Esophagus (tissue), 2 donors: ENCODE results near the gene HEBP1. TPM values are rescaled to one million over a fixed set of nuclear protein-coding genes. Genes with fewer than 3 reads are reported as not detected.

Source experiments
- H3K27ac ChIP-seq, 2 donors: one replicate each; pipeline ENCODE4 v1.5.1; 2013; ENCODE audit warnings: low read depth in 2 of 2, mild to moderate bottlenecking in 2 of 2, inconsistent platforms in 1 of 2, low read length in 1 of 2, moderate library complexity in 1 of 2
- H3K27me3 ChIP-seq, 2 donors: one replicate each; pipeline ENCODE4 v1.6.1; 2013; ENCODE audit warnings: low read length in 2 of 2, control low read depth in 1 of 2, mild to moderate bottlenecking in 1 of 2; ENCODE audit not compliant: insufficient read depth in 2 of 2, control insufficient read depth in 1 of 2
- H3K36me3 ChIP-seq, 2 donors: one replicate each; pipeline ENCODE4 v1.6.1; 2013; ENCODE audit warnings: low read length in 1 of 2; ENCODE audit not compliant: control insufficient read depth in 2 of 2, insufficient read depth in 2 of 2
- H3K4me1 ChIP-seq, 2 donors: one replicate each; pipeline ENCODE4 v1.6.1; 2013; ENCODE audit warnings: low read length in 1 of 2; ENCODE audit not compliant: control insufficient read depth in 2 of 2, insufficient read depth in 2 of 2
- H3K4me3 ChIP-seq, 2 donors: one replicate each; pipeline ENCODE4 v1.5.1; 2013; ENCODE audit warnings: low read length in 2 of 2, mild to moderate bottlenecking in 2 of 2, low read depth in 1 of 2, moderate library complexity in 1 of 2
- H3K9me3 ChIP-seq, 2 donors: one replicate each; pipeline ENCODE4 v1.6.1; 2013; ENCODE audit warnings: mild to moderate bottlenecking in 2 of 2, low read depth in 1 of 2, low read length in 1 of 2, moderate library complexity in 1 of 2; ENCODE audit not compliant: control insufficient read depth in 2 of 2, insufficient read depth in 1 of 2
- WGBS, 2 donors: extraction: QIAGEN DNeasy Blood & Tissue Kit; methylation state at CpG; one replicate each; pipeline ENCODE4 v1.1.7; 2013; 5-methylcytosine and 5-hydroxymethylcytosine counted together
- polyA plus RNA-seq, 2 donors: library from polyadenylated mRNA; stranded (reverse); fragments of 200-250 nt; gene quantifications; one replicate each; pipeline ENCODE4 v1.2.3, GENCODE V29; 2013
- donor health status: healthy with polysubstance abuse.
- donor health status: Bipolar disorder and iron deficiency.

Gene HEBP1
- polyA plus RNA-seq, 2 donors: 28.6 to 39.1 TPM

GRCh38 chr12:12946686-12947355 lies 53.2 kb downstream of the HEBP1 start:
- Histone ChIP-seq H3K27ac (no peak overlapping the region), H3K36me3 (peaks cover 0 to 3% of the 10 kb centered on the region in 2 donors), H3K4me3 (no peak overlapping the region), H3K9me3 (no peaks in the 10 kb centered on the region), H3K4me1 (no peaks in the 10 kb centered on the region), H3K27me3 (no peaks in the 10 kb centered on the region)
- 76 to 85% methylated on average over 7 of the region's 7 CpGs for WGBS, 2 donors

GRCh38 chr12:12945591-12945990 lies 54.5 kb downstream of the HEBP1 start:
- H3K27ac ChIP-seq: no peak overlapping the region
- peaks cover 0 to 4% of the 10 kb centered on the region in 2 donors for H3K36me3 ChIP-seq
- H3K27me3 ChIP-seq: no peaks in the 10 kb centered on the region
- no peaks in the 10 kb centered on the region for H3K4me1 ChIP-seq
- no peaks in the 10 kb centered on the region for H3K9me3 ChIP-seq
- no peak overlapping the region for H3K4me3 ChIP-seq

GRCh38 chr12:12943586-12944260 lies 56.3 kb downstream of the HEBP1 start:
- no peaks in the 10 kb centered on the region for H3K27me3 ChIP-seq
- 87 to 93% methylated on average over 8 of the region's 8 CpGs for WGBS, 2 donors
- H3K4me3 ChIP-seq: no peak overlapping the region
- peaks cover 0 to 2% of the 10 kb centered on the region in 2 donors for H3K36me3 ChIP-seq
- no peak overlapping the region for H3K27ac ChIP-seq
- no peaks in the 10 kb centered on the region for H3K9me3 ChIP-seq
- H3K4me1 ChIP-seq: no peaks in the 10 kb centered on the region

GRCh38 chr12:12941450-12942350 lies 58.4 kb downstream of the HEBP1 start:
- no peaks in the 10 kb centered on the region for H3K27me3 ChIP-seq
- 93 to 95% methylated on average over 10 of the region's 10 CpGs for WGBS, 2 donors
- H3K4me1 ChIP-seq: no peaks in the 10 kb centered on the region
- no peak overlapping the region for H3K4me3 ChIP-seq
- peaks cover 0 to 2% of the 10 kb centered on the region in 2 donors for H3K36me3 ChIP-seq
- no peaks in the 10 kb centered on the region for H3K9me3 ChIP-seq
- H3K27ac ChIP-seq: no peak overlapping the region

GRCh38 chr12:12939888-12940287 lies 60.2 kb downstream of the HEBP1 start:
- H3K4me1 ChIP-seq: no peaks in the 10 kb centered on the region
- H3K36me3 ChIP-seq: peaks cover 0 to 2% of the 10 kb centered on the region in 2 donors
- H3K27ac ChIP-seq: no peak overlapping the region
- no peak overlapping the region for H3K4me3 ChIP-seq
- 72 to 73% methylated on average over 1 of the region's 1 CpG for WGBS, 2 donors
- no peaks in the 10 kb centered on the region for H3K9me3 ChIP-seq
- H3K27me3 ChIP-seq: no peaks in the 10 kb centered on the region

GRCh38 chr12:12938541-12938940 lies 61.5 kb downstream of the HEBP1 start:
- no peaks in the 10 kb centered on the region for H3K4me1 ChIP-seq
- no peaks in the 10 kb centered on the region for H3K27me3 ChIP-seq
- H3K36me3 ChIP-seq: peaks cover 0 to 2% of the 10 kb centered on the region in 2 donors
- H3K9me3 ChIP-seq: no peaks in the 10 kb centered on the region
- no peak overlapping the region for H3K27ac ChIP-seq
- no peak overlapping the region for H3K4me3 ChIP-seq
- WGBS, 2 donors: 86 to 87% methylated on average over 5 of the region's 5 CpGs

- peaks cover 0 to 2% of the 10 kb centered on the region in 2 donors for H3K36me3 ChIP-seq
- H3K27me3 ChIP-seq: no peaks in the 10 kb centered on the region
- WGBS, 2 donors: 96 to 97% methylated on average over 11 of the region's 11 CpGs
- H3K9me3 ChIP-seq: no peaks in the 10 kb centered on the region
- H3K27ac ChIP-seq: no peak overlapping the region
- H3K4me3 ChIP-seq: no peak overlapping the region
- no peaks in the 10 kb centered on the region for H3K4me1 ChIP-seq
These were observed 63.0 kb downstream of the HEBP1 start for GRCh38 chr12:12936983-12937491.

GRCh38 chr12:12934556-12934955 lies 65.5 kb downstream of the HEBP1 start:
- Histone ChIP-seq H3K4me1 (no peaks in the 10 kb centered on the region), H3K36me3 (peaks cover 0 to 2% of the 10 kb centered on the region in 2 donors), H3K9me3 (no peaks in the 10 kb centered on the region), H3K4me3 (no peak overlapping the region), H3K27me3 (no peaks in the 10 kb centered on the region), H3K27ac (no peak overlapping the region)
- WGBS, 2 donors: 61 to 69% methylated on average over 8 of the region's 8 CpGs

GRCh38 chr12:12933742-12934141 lies 66.3 kb downstream of the HEBP1 start:
- 91 to 98% methylated on average over 4 of the region's 4 CpGs for WGBS, 2 donors
- no peak overlapping the region for H3K4me3 ChIP-seq
- H3K27ac ChIP-seq: no peak overlapping the region
- H3K4me1 ChIP-seq: no peaks in the 10 kb centered on the region
- H3K27me3 ChIP-seq: no peaks in the 10 kb centered on the region
- no peaks in the 10 kb centered on the region for H3K9me3 ChIP-seq
- H3K36me3 ChIP-seq: peaks cover 0 to 2% of the 10 kb centered on the region in 2 donors
